ENCODE data around the gene DIAPH3. TPM values are rescaled to one million over a fixed set of nuclear protein-coding genes. Genes with fewer than 3 reads are reported as not detected.

DIAPH3 gene
- polyA plus RNA-seq, 2 donors: 1.3 to 2.2 TPM

GRCh38 chr13:60175571-60175970, 11.8 kb upstream of the DIAPH3 start:
- WGBS, 2 donors: 78 to 82% methylated on average over 5 of the region's 5 CpGs
- Histone ChIP-seq H3K27me3 (ENCODE audit: control insufficient read depth in 1 of 2, insufficient read depth in 2 of 2, low read length in 2 of 2) (no peaks in the 10 kb centered on the region), H3K27ac (ENCODE audit: low read depth in 2 of 2, low read length in 1 of 2) (no peak overlapping the region), H3K4me1 (ENCODE audit: control insufficient read depth in 2 of 2, insufficient read depth in 2 of 2, low read length in 1 of 2) (no peaks in the 10 kb centered on the region), H3K4me3 (ENCODE audit: low read depth in 1 of 2, low read length in 2 of 2) (no peak overlapping the region), H3K9me3 (ENCODE audit: control insufficient read depth in 2 of 2, insufficient read depth in 1 of 2, low read depth in 1 of 2, low read length in 1 of 2) (no peaks in the 10 kb centered on the region), H3K36me3 (ENCODE audit: control insufficient read depth in 2 of 2, insufficient read depth in 2 of 2, low read length in 1 of 2) (no peaks in the 10 kb centered on the region)

- no peak overlapping the region for H3K4me3 ChIP-seq (ENCODE audit: low read depth in 1 of 2, low read length in 2 of 2)
- no peaks in the 10 kb centered on the region for H3K4me1 ChIP-seq (ENCODE audit: control insufficient read depth in 2 of 2, insufficient read depth in 2 of 2, low read length in 1 of 2)
- H3K27me3 ChIP-seq (ENCODE audit: control insufficient read depth in 1 of 2, insufficient read depth in 2 of 2, low read length in 2 of 2): no peaks in the 10 kb centered on the region
- 83 to 84% methylated on average over 5 of the region's 5 CpGs for WGBS, 2 donors
- H3K9me3 ChIP-seq (ENCODE audit: control insufficient read depth in 2 of 2, insufficient read depth in 1 of 2, low read depth in 1 of 2, low read length in 1 of 2): no peaks in the 10 kb centered on the region
- H3K36me3 ChIP-seq (ENCODE audit: control insufficient read depth in 2 of 2, insufficient read depth in 2 of 2, low read length in 1 of 2): no peaks in the 10 kb centered on the region
- H3K27ac ChIP-seq (ENCODE audit: low read depth in 2 of 2, low read length in 1 of 2): no peak overlapping the region
These were observed 10.4 kb upstream of the DIAPH3 start for GRCh38 chr13:60174113-60174512.

- Histone ChIP-seq H3K9me3 (ENCODE audit: control insufficient read depth in 2 of 2, insufficient read depth in 1 of 2, low read depth in 1 of 2, low read length in 1 of 2) (no peaks in the 10 kb centered on the region), H3K4me1 (ENCODE audit: control insufficient read depth in 2 of 2, insufficient read depth in 2 of 2, low read length in 1 of 2) (no peaks in the 10 kb centered on the region), H3K4me3 (ENCODE audit: low read depth in 1 of 2, low read length in 2 of 2) (no peak overlapping the region), H3K27me3 (ENCODE audit: control insufficient read depth in 1 of 2, insufficient read depth in 2 of 2, low read length in 2 of 2) (no peaks in the 10 kb centered on the region), H3K27ac (ENCODE audit: low read depth in 2 of 2, low read length in 1 of 2) (no peak overlapping the region), H3K36me3 (ENCODE audit: control insufficient read depth in 2 of 2, insufficient read depth in 2 of 2, low read length in 1 of 2) (no peaks in the 10 kb centered on the region)
- 57 to 78% methylated on average over 2 of the region's 2 CpGs for WGBS, 2 donors
These were observed 8.4 kb upstream of the DIAPH3 start for GRCh38 chr13:60172111-60172510.

GRCh38 chr13:60170414-60170813, 6.7 kb upstream of the DIAPH3 start:
- H3K27ac ChIP-seq (ENCODE audit: low read depth in 2 of 2, low read length in 1 of 2): no peak overlapping the region
- H3K4me3 ChIP-seq (ENCODE audit: low read depth in 1 of 2, low read length in 2 of 2): no peak overlapping the region
- no peaks in the 10 kb centered on the region for H3K4me1 ChIP-seq (ENCODE audit: control insufficient read depth in 2 of 2, insufficient read depth in 2 of 2, low read length in 1 of 2)
- H3K27me3 ChIP-seq (ENCODE audit: control insufficient read depth in 1 of 2, insufficient read depth in 2 of 2, low read length in 2 of 2): no peaks in the 10 kb centered on the region
- no peaks in the 10 kb centered on the region for H3K9me3 ChIP-seq (ENCODE audit: control insufficient read depth in 2 of 2, insufficient read depth in 1 of 2, low read depth in 1 of 2, low read length in 1 of 2)
- WGBS, 2 donors: 93 to 97% methylated on average over 3 of the region's 3 CpGs
- H3K36me3 ChIP-seq (ENCODE audit: control insufficient read depth in 2 of 2, insufficient read depth in 2 of 2, low read length in 1 of 2): no peaks in the 10 kb centered on the region

- H3K27ac ChIP-seq (ENCODE audit: low read depth in 2 of 2, low read length in 1 of 2): no peak overlapping the region
- H3K36me3 ChIP-seq (ENCODE audit: control insufficient read depth in 2 of 2, insufficient read depth in 2 of 2, low read length in 1 of 2): no peaks in the 10 kb centered on the region
- no peaks in the 10 kb centered on the region for H3K27me3 ChIP-seq (ENCODE audit: control insufficient read depth in 1 of 2, insufficient read depth in 2 of 2, low read length in 2 of 2)
- no peaks in the 10 kb centered on the region for H3K9me3 ChIP-seq (ENCODE audit: control insufficient read depth in 2 of 2, insufficient read depth in 1 of 2, low read depth in 1 of 2, low read length in 1 of 2)
- H3K4me1 ChIP-seq (ENCODE audit: control insufficient read depth in 2 of 2, insufficient read depth in 2 of 2, low read length in 1 of 2): no peaks in the 10 kb centered on the region
- no peak overlapping the region for H3K4me3 ChIP-seq (ENCODE audit: low read depth in 1 of 2, low read length in 2 of 2)
- WGBS, 2 donors: 87% methylated on average over 3 of the region's 3 CpGs
These were observed 5.7 kb upstream of the DIAPH3 start for GRCh38 chr13:60169239-60170031.

GRCh38 chr13:60167121-60167520, 3.4 kb upstream of the DIAPH3 start:
- no peak overlapping the region for H3K27ac ChIP-seq (ENCODE audit: low read depth in 2 of 2, low read length in 1 of 2)
- no peak overlapping the region for H3K4me3 ChIP-seq (ENCODE audit: low read depth in 1 of 2, low read length in 2 of 2)
- no peaks in the 10 kb centered on the region for H3K4me1 ChIP-seq (ENCODE audit: control insufficient read depth in 2 of 2, insufficient read depth in 2 of 2, low read length in 1 of 2)
- H3K9me3 ChIP-seq (ENCODE audit: control insufficient read depth in 2 of 2, insufficient read depth in 1 of 2, low read depth in 1 of 2, low read length in 1 of 2): no peaks in the 10 kb centered on the region
- no peaks in the 10 kb centered on the region for H3K27me3 ChIP-seq (ENCODE audit: control insufficient read depth in 1 of 2, insufficient read depth in 2 of 2, low read length in 2 of 2)
- WGBS, 2 donors: 81 to 82% methylated on average over 3 of the region's 3 CpGs
- no peaks in the 10 kb centered on the region for H3K36me3 ChIP-seq (ENCODE audit: control insufficient read depth in 2 of 2, insufficient read depth in 2 of 2, low read length in 1 of 2)

GRCh38 chr13:60165391-60166099, 1.8 kb upstream of the DIAPH3 start:
- no peak overlapping the region for H3K4me3 ChIP-seq (ENCODE audit: low read depth in 1 of 2, low read length in 2 of 2)
- H3K27me3 ChIP-seq (ENCODE audit: control insufficient read depth in 1 of 2, insufficient read depth in 2 of 2, low read length in 2 of 2): no peaks in the 10 kb centered on the region
- no peaks in the 10 kb centered on the region for H3K9me3 ChIP-seq (ENCODE audit: control insufficient read depth in 2 of 2, insufficient read depth in 1 of 2, low read depth in 1 of 2, low read length in 1 of 2)
- H3K36me3 ChIP-seq (ENCODE audit: control insufficient read depth in 2 of 2, insufficient read depth in 2 of 2, low read length in 1 of 2): no peaks in the 10 kb centered on the region
- no peaks in the 10 kb centered on the region for H3K4me1 ChIP-seq (ENCODE audit: control insufficient read depth in 2 of 2, insufficient read depth in 2 of 2, low read length in 1 of 2)
- no peak overlapping the region for H3K27ac ChIP-seq (ENCODE audit: low read depth in 2 of 2, low read length in 1 of 2)
- WGBS, 2 donors: 72 to 74% methylated on average over 3 of the region's 3 CpGs

GRCh38 chr13:60164234-60164889, 634 bp upstream of the DIAPH3 start:
- Histone ChIP-seq H3K9me3 (ENCODE audit: control insufficient read depth in 2 of 2, insufficient read depth in 1 of 2, low read depth in 1 of 2, low read length in 1 of 2) (no peaks in the 10 kb centered on the region), H3K27me3 (ENCODE audit: control insufficient read depth in 1 of 2, insufficient read depth in 2 of 2, low read length in 2 of 2) (no peaks in the 10 kb centered on the region), H3K4me1 (ENCODE audit: control insufficient read depth in 2 of 2, insufficient read depth in 2 of 2, low read length in 1 of 2) (no peaks in the 10 kb centered on the region), H3K4me3 (ENCODE audit: low read depth in 1 of 2, low read length in 2 of 2) (peak overlapping the region; percentile 64 to 87), H3K27ac (ENCODE audit: low read depth in 2 of 2, low read length in 1 of 2) (peak overlapping the region; percentile 78 to 85), H3K36me3 (ENCODE audit: control insufficient read depth in 2 of 2, insufficient read depth in 2 of 2, low read length in 1 of 2) (no peaks in the 10 kb centered on the region)
- WGBS, 2 donors: 7 to 8% methylated on average over 9 of the region's 9 CpGs

- Histone ChIP-seq H3K4me1 (ENCODE audit: control insufficient read depth in 2 of 2, insufficient read depth in 2 of 2, low read length in 1 of 2) (no peaks in the 10 kb centered on the region), H3K27me3 (ENCODE audit: control insufficient read depth in 1 of 2, insufficient read depth in 2 of 2, low read length in 2 of 2) (no peaks in the 10 kb centered on the region), H3K36me3 (ENCODE audit: control insufficient read depth in 2 of 2, insufficient read depth in 2 of 2, low read length in 1 of 2) (no peaks in the 10 kb centered on the region), H3K4me3 (ENCODE audit: low read depth in 1 of 2, low read length in 2 of 2) (no peak overlapping the region), H3K9me3 (ENCODE audit: control insufficient read depth in 2 of 2, insufficient read depth in 1 of 2, low read depth in 1 of 2, low read length in 1 of 2) (no peaks in the 10 kb centered on the region), H3K27ac (ENCODE audit: low read depth in 2 of 2, low read length in 1 of 2) (no peak overlapping the region)
These were observed 1.6 kb downstream of the DIAPH3 start for GRCh38 chr13:60162096-60162495.
